GM12878 (cell line): ENCODE measurements around the gene LSAMP. TPM values are rescaled to one million over a fixed set of nuclear protein-coding genes. Genes with fewer than 3 reads are reported as not detected.

Source experiments
- CBX3 ChIP-seq: fragments of 200-600 bp; sonication (generic); IDR thresholded peaks from 2 replicates; pipeline ENCODE4 v1.6.1; 2016; ENCODE audit warnings: low read depth, borderline replicate concordance
- CEBPZ ChIP-seq: fragments of 150-350 bp; IDR thresholded peaks from 2 replicates; pipeline ENCODE4 v1.6.1; 2016; ENCODE audit warnings: low read depth, low read length
- E4F1 ChIP-seq: fragments of 450-650 bp; IDR thresholded peaks from 2 replicates; pipeline ENCODE4 v1.6.1; 2018; ENCODE audit warnings: borderline replicate concordance, mild to moderate bottlenecking; ENCODE audit not compliant: partially characterized antibody
- NKRF ChIP-seq: fragments of 450-650 bp; conservative IDR thresholded peaks from 2 replicates; pipeline ENCODE4 v1.6.1; 2017; ENCODE audit warnings: mild to moderate bottlenecking, moderate library complexity
- SKIL ChIP-seq: fragments of 450-650 bp; IDR thresholded peaks from 2 replicates; pipeline ENCODE4 v1.6.1; 2017; ENCODE audit warnings: mild to moderate bottlenecking, low read depth, inconsistent platforms; ENCODE audit not compliant: poor library complexity, severe bottlenecking
- SREBF1 ChIP-seq: IDR thresholded peaks from 2 replicates; pipeline ENCODE4 v1.6.1; 2012; ENCODE audit warnings: mild to moderate bottlenecking, low read length
- ZNF24 ChIP-seq: fragments of 450-650 bp; IDR thresholded peaks from 2 replicates; pipeline ENCODE4 v1.6.1; 2017; ENCODE audit warnings: antibody characterized with exemption, mild to moderate bottlenecking
- polyA plus RNA-seq, 11 experiments: library from polyadenylated mRNA; depleted of rRNA in 4 of 11; unstranded in 6 of 11; stranded (reverse) in 5 of 11; fragments of >200 nt; fragmentation: Nextera tagmentation in 4 of 11; fragmentation: Illumina TruSeq in 1 of 11; extraction: Ambion mirVana in 4 of 11; extraction: Trizol in 1 of 11; gene quantifications; 1 replicate in 1 of 11; 2 replicates in 10 of 11; pipeline versions ENCODE4 v1.2.1 to v1.2.3, GENCODE V29; 2011 to 2016; ENCODE audit warnings: inconsistent platforms in 2 of 11, missing spikeins in 2 of 11, low read depth in 1 of 11
- total RNA-seq, 4 experiments: library from RNA; depleted of rRNA in 3 of 4; stranded (reverse); fragments of >200 nt in 3 of 4; fragmentation: Illumina TruSeq in 1 of 4; extraction: Trizol in 1 of 4; gene quantifications; 2 replicates each; pipeline versions ENCODE4 v1.2.1 to v1.2.3, GENCODE V29; 2013 to 2021

The LSAMP gene
- total and polyA plus RNA-seq, 10 of the 15 experiments (the other 5 are each of a cell fraction or from before 2014, with no cell fraction given), result 2.0 to 12.7 (median 6.5) TPM

- TF ChIP-seq NKRF, result no peak
- TF ChIP-seq SREBF1, result no peak
- TF ChIP-seq ZNF24, result no peak
- TF ChIP-seq SKIL, result no peak
- TF ChIP-seq E4F1, result no peak
- TF ChIP-seq CEBPZ, result no peak
- TF ChIP-seq CBX3, result no peak
Observed at GRCh38 chr3:116165135-116165534, 280.2 kb downstream of the LSAMP start (continued).
